HCT116 (cell line): ENCODE measurements around the gene NCKAP5L. TPM values are rescaled to one million over a fixed set of nuclear protein-coding genes. Genes with fewer than 3 reads are reported as not detected.

ENCODE experiments used
- ATAC-seq: fragments of 200-7000 bp; cut with Tn5 transposase; 2 replicates; pipeline ENCODE4 v1.9.1; 2020; ENCODE audit warnings: mild to moderate bottlenecking, moderate library complexity
- BruUV-seq: library from RNA; stranded (reverse); fragments of 400-500 nt; replicated peaks from 2 replicates; lab custom pipeline; 2021; lab: Mats Ljungman, UMichigan
- CTCF ChIA-PET: fragments of 300-600 bp; sonication (Branson Sonifier 250); formaldehyde crosslinking; loops from one replicate; lab custom pipeline; 2021; ENCODE audit warnings: antibody characterized with exemption; lab: Charles Lee
- POLR2A ChIA-PET: fragments of 300-600, 350-600 bp; sonication (Branson Sonifier 250); formaldehyde crosslinking; loops from one replicate; lab custom pipeline; 2021; ENCODE audit warnings: antibody characterized with exemption; lab: Charles Lee
- RAD21 ChIA-PET, 2 experiments: fragments of 300-600 bp; sonication (Branson Sonifier 250); formaldehyde crosslinking; loops; one replicate each; lab custom pipeline; 2023; ENCODE audit warnings: low total read pairs in 2 of 2; ENCODE audit not compliant: uncharacterized antibody in 2 of 2, unreplicated experiment in 2 of 2, low non-redundant PET in 1 of 2; lab: Charles Lee
- DNase-seq: peaks from one replicate; pipeline ENCODE4 v3.0.0-alpha.2; 2010; ENCODE audit warnings: low read depth, low spot score
- H2AFZ ChIP-seq: fragments of 200-600 bp; shearing (Covaris generic), sonication (generic); 2 replicates; pipeline ENCODE4 v1.6.1; 2017; ENCODE audit warnings: low read depth, mixed run types, mixed read lengths, antibody characterized with exemption, low read length; ENCODE audit not compliant: poor library complexity, severe bottlenecking
- H3K27ac ChIP-seq: 2 replicates; pipeline ENCODE4 v1.5.1; 2012; ENCODE audit warnings: low read depth, low read length
- H3K27me3 ChIP-seq: fragments of 200-600 bp; sonication (generic); 2 replicates; pipeline ENCODE4 v1.6.1; 2016; ENCODE audit warnings: mixed run types, low read length, mixed read lengths; ENCODE audit not compliant: insufficient read depth
- H3K36me3 ChIP-seq, 2 experiments: fragments of 200-500 bp in 1 of 2; fragments of 200-600 bp in 1 of 2; sonication (Bioruptor generic) in 1 of 2; sonication (generic) in 1 of 2; 2 replicates each; pipeline versions ENCODE4 v1.5.1 to v1.6.1; 2014 to 2016; ENCODE audit warnings: low read length in 2 of 2, inconsistent platforms in 1 of 2, mixed read lengths in 1 of 2, mixed run types in 1 of 2; ENCODE audit not compliant: insufficient read depth in 2 of 2, control insufficient read depth in 1 of 2
- H3K4me1 ChIP-seq, 2 experiments: fragments of 200-600 bp in 1 of 2; sonication (generic) in 1 of 2; 2 replicates each; pipeline versions ENCODE4 v1.5.1 to v1.6.1; 2012 to 2017; ENCODE audit warnings: low read length in 2 of 2, inconsistent platforms in 1 of 2, mild to moderate bottlenecking in 1 of 2, mixed read lengths in 1 of 2, mixed run types in 1 of 2, moderate library complexity in 1 of 2; ENCODE audit not compliant: insufficient read depth in 2 of 2, control insufficient read depth in 1 of 2
- H3K4me2 ChIP-seq: fragments of 200-600 bp; sonication (generic); 2 replicates; pipeline ENCODE4 v1.6.1; 2017; ENCODE audit warnings: mixed run types, low read length, mixed read lengths
- H3K4me3 ChIP-seq, 2 experiments: fragments of 200-600 bp in 1 of 2; sonication (generic) in 1 of 2; replicated peaks in 1 of 2; 2 replicates each; pipeline ENCODE4 v1.5.1; 2011 to 2016; ENCODE audit warnings: low read length in 2 of 2, control low read depth in 1 of 2, low read depth in 1 of 2, mild to moderate bottlenecking in 1 of 2, mixed read lengths in 1 of 2, mixed run types in 1 of 2
- H3K79me2 ChIP-seq: fragments of 200-600 bp; sonication (generic); 2 replicates; pipeline ENCODE4 v1.6.1; 2017; ENCODE audit warnings: mild to moderate bottlenecking, mixed run types, low read length, moderate library complexity, mixed read lengths; ENCODE audit not compliant: insufficient read depth
- H3K9ac ChIP-seq: fragments of 200-600 bp; sonication (generic); 2 replicates; pipeline ENCODE4 v1.6.1; 2016; ENCODE audit warnings: low read length, mixed read lengths
- H3K9me2 ChIP-seq: fragments of 200-600 bp; sonication (generic), shearing (Covaris generic); 2 replicates; pipeline ENCODE4 v1.6.1; 2017; ENCODE audit warnings: mixed run types, mild to moderate bottlenecking, moderate library complexity; ENCODE audit not compliant: insufficient read depth
- H3K9me3 ChIP-seq, 2 experiments: fragments of 200-500 bp in 1 of 2; fragments of 200-600 bp in 1 of 2; sonication (Bioruptor generic) in 1 of 2; sonication (generic) in 1 of 2; 2 replicates each; pipeline ENCODE4 v1.6.1; 2014 to 2017; ENCODE audit warnings: low read length in 2 of 2, mixed read lengths in 2 of 2, inconsistent platforms in 1 of 2, low read depth in 1 of 2, mild to moderate bottlenecking in 1 of 2, mixed run types in 1 of 2, moderate library complexity in 1 of 2; ENCODE audit not compliant: control insufficient read depth in 1 of 2, insufficient read depth in 1 of 2
- H4K20me1 ChIP-seq: fragments of 200-600 bp; sonication (generic), shearing (Covaris generic); 2 replicates; pipeline ENCODE4 v1.6.1; 2017; ENCODE audit warnings: mixed run types, mild to moderate bottlenecking, moderate library complexity; ENCODE audit not compliant: insufficient read depth
- CBX3 ChIP-seq: IDR thresholded peaks from 2 replicates; pipeline ENCODE4 v1.6.1; 2012; ENCODE audit warnings: low read depth
- CEBPB ChIP-seq: IDR thresholded peaks from 2 replicates; pipeline ENCODE4 v1.6.1; 2012; ENCODE audit warnings: low read depth
- EZH2 ChIP-seq: fragments of 200-600 bp; sonication (generic); IDR thresholded peaks from 2 replicates; pipeline ENCODE4 v1.6.1; 2017; ENCODE audit warnings: antibody characterized with exemption, mixed run types
- FOSL1 ChIP-seq: IDR thresholded peaks from 2 replicates; pipeline ENCODE4 v1.6.1; 2012; ENCODE audit warnings: low read depth
- JUND ChIP-seq: IDR thresholded peaks from 2 replicates; pipeline ENCODE4 v1.6.1; 2012
- POLR2A ChIP-seq: IDR thresholded peaks from 2 replicates; pipeline ENCODE4 v1.7.0; 2011; ENCODE audit warnings: borderline replicate concordance; ENCODE audit not compliant: insufficient read depth, insufficient read length; ENCODE audit errors: extremely low read depth
- RAD21 ChIP-seq: IDR thresholded peaks from 2 replicates; pipeline ENCODE4 v1.6.1; 2012; ENCODE audit warnings: low read depth, mild to moderate bottlenecking
- SIN3A ChIP-seq: IDR thresholded peaks from 2 replicates; pipeline ENCODE4 v1.6.1; 2012; ENCODE audit warnings: low read depth
- SP1 ChIP-seq: IDR thresholded peaks from 2 replicates; pipeline ENCODE4 v1.6.1; 2012; ENCODE audit warnings: low read depth
- TCF7L2 ChIP-seq: IDR thresholded peaks from 2 replicates; pipeline ENCODE4 v1.7.0; 2011; ENCODE audit warnings: borderline replicate concordance, inconsistent platforms; ENCODE audit not compliant: insufficient read depth, insufficient read length; ENCODE audit errors: extremely low read depth
- YY1 ChIP-seq: IDR thresholded peaks from 2 replicates; pipeline ENCODE4 v1.6.1; 2011; ENCODE audit warnings: low read length, low read depth, moderate library complexity, mild to moderate bottlenecking; ENCODE audit not compliant: insufficient replicate concordance; ENCODE audit errors: extremely low read depth
- ZFX ChIP-seq: fragments of 450-650 bp; IDR thresholded peaks from 2 replicates; pipeline ENCODE4 v1.6.1; 2017
- ZNF274 ChIP-seq: fragments of 200-500 bp; sonication (Bioruptor generic); IDR thresholded peaks from 2 replicates; pipeline ENCODE4 v1.6.1; 2014; ENCODE audit warnings: mild to moderate bottlenecking, low read depth, low read length, inconsistent platforms
- intact Hi-C: fragments of 100-400 bp; cut with micrococcal nuclease; formaldehyde crosslinking; loops from 2 replicates; pipeline ENCODE4 v1.10.0; 2022
- total RNA-seq: library from RNA; stranded (reverse); gene quantifications from one replicate; pipeline ENCODE4 v1.2.1, GENCODE V29; 2021; ENCODE audit not compliant: unreplicated experiment
- TF ChIP-seq, protein P1 (sequence below): IDR thresholded peaks from 2 replicates; pipeline ENCODE4 v1.6.1; 2012
- TF ChIP-seq, protein P2 (sequence below), 3 experiments: fragments of 200-600 bp in 1 of 3; sonication (generic) in 1 of 3; IDR thresholded peaks in 2 of 3; conservative IDR thresholded peaks in 1 of 3; 2 replicates each; pipeline ENCODE4 v1.5.1; 2012 to 2017; ENCODE audit warnings: low read depth in 2 of 3, low read length in 2 of 3, antibody characterized with exemption in 1 of 3, borderline replicate concordance in 1 of 3, control low read depth in 1 of 3, mild to moderate bottlenecking in 1 of 3, mixed read lengths in 1 of 3, mixed run types in 1 of 3, moderate library complexity in 1 of 3; ENCODE audit not compliant: insufficient read depth in 1 of 3

The NCKAP5L gene
- total RNA-seq, 1 experiment from 2014 or later = 12.1 TPM

DNA sequence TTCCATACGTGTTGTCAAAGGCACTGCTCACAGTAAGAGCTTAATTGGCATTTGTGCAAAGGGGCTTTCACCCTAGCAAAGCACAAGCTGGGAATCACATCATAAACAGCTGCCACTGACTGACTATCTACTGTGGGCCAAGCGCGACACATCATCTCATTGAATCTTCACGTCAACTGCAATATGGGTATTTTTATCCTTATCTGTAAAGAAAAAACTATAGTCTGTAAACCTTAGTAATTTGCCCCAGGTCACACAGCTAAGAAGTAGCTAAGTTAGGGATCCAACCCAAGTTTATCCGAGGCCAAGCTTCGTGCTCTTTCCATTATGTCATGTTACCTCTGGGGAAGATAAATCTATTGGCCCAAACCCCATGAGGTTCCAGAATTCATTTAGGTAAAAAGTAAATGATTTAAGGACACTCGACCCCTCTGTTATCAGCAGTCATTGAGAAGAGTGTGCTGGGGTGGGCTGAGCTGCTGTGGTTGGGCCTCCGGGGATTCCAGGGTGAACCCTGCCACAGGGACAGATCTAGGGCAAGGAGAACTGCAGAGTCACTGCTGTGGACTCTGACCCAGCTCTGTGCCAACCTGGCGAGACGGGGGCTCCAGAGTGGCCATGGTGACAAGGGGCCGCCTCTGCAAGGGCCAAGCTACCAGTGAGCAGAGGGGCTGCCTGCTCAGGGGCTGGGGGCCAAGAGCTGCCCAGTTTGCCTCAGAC is 27.6 kb downstream of the NCKAP5L start:
- no peaks in the 10 kb centered on the region for H4K20me1 ChIP-seq
- intact Hi-C loops = no loop called here
- no TSS peak for BruUV-seq
- no peaks in the 10 kb centered on the region for H3K9me2 ChIP-seq
- ATAC-seq = no peak
- no peaks in the 10 kb centered on the region for H3K9me3 ChIP-seq
- H3K27me3 ChIP-seq = no peaks in the 10 kb centered on the region
- H2AFZ ChIP-seq = no peak overlapping the region
- H3K9ac ChIP-seq = no peak overlapping the region
- no peak overlapping the region for H3K27ac ChIP-seq
- H3K4me1 ChIP-seq = no peaks in the 10 kb centered on the region
- ChIA-PET RAD21 (no interaction called here), CTCF (no interaction called here), POLR2A (no interaction called here)
- no peak overlapping the region for H3K4me2 ChIP-seq
- TF ChIP-seq YY1 (no peak), RAD21 (no peak), SP1 (no peak), EZH2 (no peak), TCF7L2 (no peak), SIN3A (no peak), JUND (no peak), ZFX (no peak), CBX3 (no peak), FOSL1 (no peak), CEBPB (no peak), ZNF274 (no peak), POLR2A (no peak)
- TF ChIP-seq, protein P1, sequence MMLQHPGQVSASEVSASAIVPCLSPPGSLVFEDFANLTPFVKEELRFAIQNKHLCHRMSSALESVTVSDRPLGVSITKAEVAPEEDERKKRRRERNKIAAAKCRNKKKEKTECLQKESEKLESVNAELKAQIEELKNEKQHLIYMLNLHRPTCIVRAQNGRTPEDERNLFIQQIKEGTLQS = no peak
- TF ChIP-seq, protein P2, sequence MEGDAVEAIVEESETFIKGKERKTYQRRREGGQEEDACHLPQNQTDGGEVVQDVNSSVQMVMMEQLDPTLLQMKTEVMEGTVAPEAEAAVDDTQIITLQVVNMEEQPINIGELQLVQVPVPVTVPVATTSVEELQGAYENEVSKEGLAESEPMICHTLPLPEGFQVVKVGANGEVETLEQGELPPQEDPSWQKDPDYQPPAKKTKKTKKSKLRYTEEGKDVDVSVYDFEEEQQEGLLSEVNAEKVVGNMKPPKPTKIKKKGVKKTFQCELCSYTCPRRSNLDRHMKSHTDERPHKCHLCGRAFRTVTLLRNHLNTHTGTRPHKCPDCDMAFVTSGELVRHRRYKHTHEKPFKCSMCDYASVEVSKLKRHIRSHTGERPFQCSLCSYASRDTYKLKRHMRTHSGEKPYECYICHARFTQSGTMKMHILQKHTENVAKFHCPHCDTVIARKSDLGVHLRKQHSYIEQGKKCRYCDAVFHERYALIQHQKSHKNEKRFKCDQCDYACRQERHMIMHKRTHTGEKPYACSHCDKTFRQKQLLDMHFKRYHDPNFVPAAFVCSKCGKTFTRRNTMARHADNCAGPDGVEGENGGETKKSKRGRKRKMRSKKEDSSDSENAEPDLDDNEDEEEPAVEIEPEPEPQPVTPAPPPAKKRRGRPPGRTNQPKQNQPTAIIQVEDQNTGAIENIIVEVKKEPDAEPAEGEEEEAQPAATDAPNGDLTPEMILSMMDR (IDR thresholded peaks at IDR 0.05 in 2 of 3, conservative IDR thresholded peaks at IDR 0.05 in 1 of 3; ENCODE audit: borderline replicate concordance in 1 of 3, insufficient read depth in 1 of 3, low read depth in 2 of 3, low read length in 2 of 3) = no peak
- no peak for DNase-seq
- no peaks in the 10 kb centered on the region for H3K79me2 ChIP-seq
- H3K36me3 ChIP-seq = no peaks in the 10 kb centered on the region; a peak in 1 of 4 replicates
- H3K4me3 ChIP-seq = no peak overlapping the region
